Measurements from ENCODE around the gene ANXA3. TPM values are rescaled to one million over a fixed set of nuclear protein-coding genes. Genes with fewer than 3 reads are reported as not detected.

The ANXA3 gene
- polyA plus RNA-seq, 3 donors: 0.31 to 0.64 (median 0.55) TPM

- no peaks in the 10 kb centered on the region for H3K4me1 ChIP-seq (ENCODE audit: control insufficient read depth in 1 of 2, insufficient read depth in 2 of 2, low read length in 2 of 2)
- Mint-ChIP-seq H3K27ac (no peak overlapping the region), H3K4me1 (no peaks in the 10 kb centered on the region), H3K4me3 (no peak overlapping the region), H3K36me3 (no peaks in the 10 kb centered on the region), H3K9me3 (peaks cover 0 to 5% (median 0%) of the 10 kb centered on the region in 7 donors), H3K27me3 (ENCODE audit: low read depth in 3 of 3) (no peaks in the 10 kb centered on the region)
- H2AFZ ChIP-seq (ENCODE audit: insufficient read depth, low read depth, low read length, poor library complexity, severe bottlenecking): no peak overlapping the region
- no peaks in the 10 kb centered on the region for H4K20me1 ChIP-seq (ENCODE audit: insufficient read depth, low read length)
- H3K4me2 ChIP-seq (replicated peaks; ENCODE audit: extremely low read depth, low read length, poor library complexity, severe bottlenecking): no peak overlapping the region
- no peaks in the 10 kb centered on the region for H3K27me3 ChIP-seq (ENCODE audit: control insufficient read depth in 2 of 2, insufficient read depth in 2 of 2, low read length in 2 of 2)
- no peaks in the 10 kb centered on the region for H3K9me3 ChIP-seq (replicated peaks in 1 of 2; ENCODE audit: control insufficient read depth in 1 of 2, insufficient read depth in 1 of 2, low read length in 2 of 2)
- no peak overlapping the region for H3K4me3 ChIP-seq (replicated peaks in 1 of 3; ENCODE audit: low read depth in 2 of 3, low read length in 3 of 3)
- intact Hi-C loops (cut with micrococcal nuclease): no loop called here
- WGBS (ENCODE audit: insufficient coverage): 89% methylated on average over 3 of the region's 6 CpGs
- no peak for DNase-seq
- no peaks in the 10 kb centered on the region for H3K79me2 ChIP-seq (ENCODE audit: insufficient read depth, low read length)
- no peak overlapping the region for H3K27ac ChIP-seq (ENCODE audit: low read depth in 1 of 2, low read length in 2 of 2)
- no peaks in the 10 kb centered on the region for H3K36me3 ChIP-seq (replicated peaks in 1 of 2; ENCODE audit: control insufficient read depth in 1 of 2, insufficient read depth in 2 of 2, low read length in 2 of 2)
- TF ChIP-seq, protein P1, sequence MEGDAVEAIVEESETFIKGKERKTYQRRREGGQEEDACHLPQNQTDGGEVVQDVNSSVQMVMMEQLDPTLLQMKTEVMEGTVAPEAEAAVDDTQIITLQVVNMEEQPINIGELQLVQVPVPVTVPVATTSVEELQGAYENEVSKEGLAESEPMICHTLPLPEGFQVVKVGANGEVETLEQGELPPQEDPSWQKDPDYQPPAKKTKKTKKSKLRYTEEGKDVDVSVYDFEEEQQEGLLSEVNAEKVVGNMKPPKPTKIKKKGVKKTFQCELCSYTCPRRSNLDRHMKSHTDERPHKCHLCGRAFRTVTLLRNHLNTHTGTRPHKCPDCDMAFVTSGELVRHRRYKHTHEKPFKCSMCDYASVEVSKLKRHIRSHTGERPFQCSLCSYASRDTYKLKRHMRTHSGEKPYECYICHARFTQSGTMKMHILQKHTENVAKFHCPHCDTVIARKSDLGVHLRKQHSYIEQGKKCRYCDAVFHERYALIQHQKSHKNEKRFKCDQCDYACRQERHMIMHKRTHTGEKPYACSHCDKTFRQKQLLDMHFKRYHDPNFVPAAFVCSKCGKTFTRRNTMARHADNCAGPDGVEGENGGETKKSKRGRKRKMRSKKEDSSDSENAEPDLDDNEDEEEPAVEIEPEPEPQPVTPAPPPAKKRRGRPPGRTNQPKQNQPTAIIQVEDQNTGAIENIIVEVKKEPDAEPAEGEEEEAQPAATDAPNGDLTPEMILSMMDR (IDR thresholded peaks at IDR 0.05): no peak
- no peak overlapping the region for H3K9ac ChIP-seq (ENCODE audit: insufficient read depth, low read length, poor library complexity, severe bottlenecking)
These were observed 17.8 kb downstream of the ANXA3 start for GRCh38 chr4:78569306-78569821.

GRCh38 chr4:78570117-78570516 lies 18.5 kb downstream of the ANXA3 start:
- Histone ChIP-seq H3K36me3 (replicated peaks in 1 of 2; ENCODE audit: control insufficient read depth in 1 of 2, insufficient read depth in 2 of 2, low read length in 2 of 2) (no peaks in the 10 kb centered on the region), H3K9ac (ENCODE audit: insufficient read depth, low read length, poor library complexity, severe bottlenecking) (no peak overlapping the region), H3K4me3 (replicated peaks in 1 of 3; ENCODE audit: low read depth in 2 of 3, low read length in 3 of 3) (no peak overlapping the region), H4K20me1 (ENCODE audit: insufficient read depth, low read length) (no peaks in the 10 kb centered on the region), H2AFZ (ENCODE audit: insufficient read depth, low read depth, low read length, poor library complexity, severe bottlenecking) (no peak overlapping the region), H3K9me3 (replicated peaks in 1 of 2; ENCODE audit: control insufficient read depth in 1 of 2, insufficient read depth in 1 of 2, low read length in 2 of 2) (no peaks in the 10 kb centered on the region), H3K4me2 (replicated peaks; ENCODE audit: extremely low read depth, low read length, poor library complexity, severe bottlenecking) (no peak overlapping the region), H3K4me1 (ENCODE audit: control insufficient read depth in 1 of 2, insufficient read depth in 2 of 2, low read length in 2 of 2) (no peaks in the 10 kb centered on the region), H3K79me2 (ENCODE audit: insufficient read depth, low read length) (no peaks in the 10 kb centered on the region), H3K27me3 (ENCODE audit: control insufficient read depth in 2 of 2, insufficient read depth in 2 of 2, low read length in 2 of 2) (no peaks in the 10 kb centered on the region), H3K27ac (ENCODE audit: low read depth in 1 of 2, low read length in 2 of 2) (no peak overlapping the region)
- intact Hi-C loops (cut with micrococcal nuclease): no loop called here
- Mint-ChIP-seq H3K4me1 (no peaks in the 10 kb centered on the region), H3K27ac (no peak overlapping the region), H3K27me3 (ENCODE audit: low read depth in 3 of 3) (no peaks in the 10 kb centered on the region), H3K36me3 (no peaks in the 10 kb centered on the region), H3K4me3 (no peak overlapping the region), H3K9me3 (peaks cover 0 to 5% (median 0%) of the 10 kb centered on the region in 7 donors)
- TF ChIP-seq, protein P1 (IDR thresholded peaks at IDR 0.05): no peak
- no peak for DNase-seq
- WGBS (ENCODE audit: insufficient coverage): no CpG with 5 or more reads among the region's 2 CpGs
